ENCODE measurements around the gene OSER1. TPM values are rescaled to one million over a fixed set of nuclear protein-coding genes. Genes with fewer than 3 reads are reported as not detected.
"Not testable (repeated sequence)": the region's sequence is repeated elsewhere in the genome, so short reads cannot be mapped to it uniquely, and the experiment has no call there.

Gene OSER1
- total and polyA plus RNA-seq, 9 of the 15 experiments (the other 6 are each of a cell fraction or from before 2014, with no cell fraction given) = 15.5 to 57.3 (median 19.9) TPM

DNA sequence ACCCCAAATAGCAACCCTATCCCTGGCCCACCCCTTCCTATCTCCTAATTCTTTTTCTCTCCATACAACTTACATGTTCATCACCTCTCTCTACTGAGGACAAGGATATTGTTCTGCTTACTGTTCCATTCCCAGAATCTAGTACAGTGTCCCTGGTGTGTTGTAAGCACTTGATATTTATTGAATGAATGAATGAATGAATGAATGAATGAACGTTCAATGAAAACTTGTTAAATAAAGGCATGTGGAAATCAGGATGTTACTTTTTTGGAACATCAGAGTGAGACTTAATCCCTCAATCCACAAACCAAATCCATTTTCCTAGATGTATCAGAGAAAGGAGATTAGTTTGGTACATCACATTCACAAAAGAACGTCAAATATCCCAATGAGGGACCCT, 16.8 kb downstream of the OSER1 start:
- CTCF ChIA-PET (ENCODE audit: low intra/inter-chr PET ratio) = no interaction called here
- intact Hi-C loops (cut with micrococcal nuclease) = no loop called here
- DNase-seq (ENCODE audit: extremely low read depth in 1 of 4, low spot score in 3 of 4) = no peak

DNA sequence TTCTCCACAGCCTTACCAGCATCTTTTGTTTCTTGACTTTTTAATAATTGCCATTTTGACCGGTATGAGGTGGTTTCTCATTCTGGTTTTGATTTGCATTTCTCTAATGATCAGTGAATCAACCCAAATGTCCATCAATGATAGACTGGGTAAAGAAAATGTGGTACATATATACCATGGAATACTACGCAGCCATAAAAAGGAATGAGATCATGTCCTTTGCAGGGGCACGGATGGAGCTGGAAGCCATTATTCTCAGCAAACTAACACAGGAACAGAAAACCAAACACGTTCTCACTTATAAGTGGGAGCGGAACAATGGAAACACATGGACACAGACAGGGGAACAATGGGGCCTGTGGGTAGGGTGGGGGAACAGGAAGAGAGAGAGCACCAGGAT, 18.9 kb downstream of the OSER1 start:
- in situ Hi-C loops (cut with MboI); DNase-seq (ENCODE audit: extremely low read depth in 1 of 4, low spot score in 3 of 4); H3K4me1 ChIP-seq (replicated peaks in 1 of 2; ENCODE audit: control insufficient read depth in 2 of 2, insufficient read depth in 2 of 2, low read length in 2 of 2); H3K27ac ChIP-seq (ENCODE audit: extremely low read depth, low read depth, low read length); H3K9me3 ChIP-seq (replicated peaks; ENCODE audit: control insufficient read depth, insufficient read depth, low read depth, low read length); H2AFZ ChIP-seq (ENCODE audit: low read depth, low read length); H3K9me1 ChIP-seq (ENCODE audit: control insufficient read depth, insufficient read depth, low read length); BruUV-seq (replicated peaks); H3K4me2 ChIP-seq (ENCODE audit: insufficient read depth, low read length); H3K9ac ChIP-seq (ENCODE audit: insufficient read depth in 1 of 2, low read depth in 2 of 2, low read length in 2 of 2); FAIRE-seq; H4K20me1 ChIP-seq (replicated peaks; ENCODE audit: control insufficient read depth, insufficient read depth, low read length); ATAC-seq; H3K36me3 ChIP-seq (ENCODE audit: control insufficient read depth, insufficient read depth, low read length); H3K79me2 ChIP-seq (ENCODE audit: control insufficient read depth, insufficient read depth, low read length); H3K4me3 ChIP-seq; intact Hi-C loops (cut with micrococcal nuclease): not testable (repeated sequence)
- POLR2A ChIA-PET = interaction anchor here (1.1 kb wide), 1 partner anchor 10 kb away, joined by 3 read pairs; no protein-coding TSS in a partner anchor
- 22% methylated on average over 5 of the region's 5 CpGs for WGBS (ENCODE audit: insufficient coverage, low coverage, missing lambda C conversion rate)
- CTCF ChIA-PET (ENCODE audit: low intra/inter-chr PET ratio) = interaction anchor here (3.5 kb wide), 1 partner anchor 74 kb away, joined by 38 read pairs; no protein-coding TSS in a partner anchor
- H3K27me3 ChIP-seq (ENCODE audit: control insufficient read depth in 2 of 2, insufficient read depth in 2 of 2, low read length in 2 of 2) = peaks cover 9 to 24% of the 10 kb centered on the region in 2 experiments; a peak in 3 of 5 replicates
- peak; percentile 30 for TF ChIP-seq ZNF146 (CRISPR knock-in tag; IDR thresholded peaks at IDR 0.05; ENCODE audit: unreplicated experiment)

More for the DNA sequence above, 16.8 kb downstream of the OSER1 start:
- Histone ChIP-seq H3K27ac (ENCODE audit: extremely low read depth, low read depth, low read length) (no peak overlapping the region), H3K9me3 (replicated peaks; ENCODE audit: control insufficient read depth, insufficient read depth, low read depth, low read length) (no peaks in the 10 kb centered on the region), H3K79me2 (ENCODE audit: control insufficient read depth, insufficient read depth, low read length) (no peaks in the 10 kb centered on the region), H3K27me3 (ENCODE audit: control insufficient read depth in 2 of 2, insufficient read depth in 2 of 2, low read length in 2 of 2) (peaks cover 0 to 2% of the 10 kb centered on the region in 2 experiments; a peak in 2 of 5 replicates), H3K36me3 (ENCODE audit: control insufficient read depth, insufficient read depth, low read length) (peaks cover 21% of the 10 kb centered on the region), H2AFZ (ENCODE audit: low read depth, low read length) (no peak overlapping the region), H3K4me1 (replicated peaks in 1 of 2; ENCODE audit: control insufficient read depth in 2 of 2, insufficient read depth in 2 of 2, low read length in 2 of 2) (peaks cover 0 to 8% of the 10 kb centered on the region in 2 experiments; a peak in 2 of 5 replicates), H3K4me2 (ENCODE audit: insufficient read depth, low read length) (no peak overlapping the region), H4K20me1 (replicated peaks; ENCODE audit: control insufficient read depth, insufficient read depth, low read length) (0 out of 2 replicates have a peak, but pooled peaks cover 6% of the 10 kb centered on the region), H3K9ac (ENCODE audit: insufficient read depth in 1 of 2, low read depth in 2 of 2, low read length in 2 of 2) (no peak overlapping the region), H3K4me3 (no peak overlapping the region), H3K9me1 (ENCODE audit: control insufficient read depth, insufficient read depth, low read length) (peaks cover 3% of the 10 kb centered on the region)
- WGBS (ENCODE audit: insufficient coverage, low coverage, missing lambda C conversion rate) = 13% methylated on average over 2 of the region's 2 CpGs
- in situ Hi-C loops (cut with MboI) = no loop called here
- no TSS peak for BruUV-seq (replicated peaks)
- ATAC-seq (no peak), FAIRE-seq (no peak)
- POLR2A ChIA-PET = no interaction called here
- TF ChIP-seq SETDB1 (IDR thresholded peaks at IDR 0.05; ENCODE audit: low read length) (no peak), ZNF24 (IDR thresholded peaks at IDR 0.05) (peak; percentile 83)
